ENCODE data around the gene LSS.

Gene LSS

GRCh38 chr21:46165098-46165497 is 63.5 kb downstream of the LSS start:
- DNase-seq: no peak

GRCh38 chr21:46163380-46163779 is 65.2 kb downstream of the LSS start:
- DNase-seq: no peak

GRCh38 chr21:46161633-46162592 is 66.7 kb downstream of the LSS start:
- DNase-seq: no peak

DNA sequence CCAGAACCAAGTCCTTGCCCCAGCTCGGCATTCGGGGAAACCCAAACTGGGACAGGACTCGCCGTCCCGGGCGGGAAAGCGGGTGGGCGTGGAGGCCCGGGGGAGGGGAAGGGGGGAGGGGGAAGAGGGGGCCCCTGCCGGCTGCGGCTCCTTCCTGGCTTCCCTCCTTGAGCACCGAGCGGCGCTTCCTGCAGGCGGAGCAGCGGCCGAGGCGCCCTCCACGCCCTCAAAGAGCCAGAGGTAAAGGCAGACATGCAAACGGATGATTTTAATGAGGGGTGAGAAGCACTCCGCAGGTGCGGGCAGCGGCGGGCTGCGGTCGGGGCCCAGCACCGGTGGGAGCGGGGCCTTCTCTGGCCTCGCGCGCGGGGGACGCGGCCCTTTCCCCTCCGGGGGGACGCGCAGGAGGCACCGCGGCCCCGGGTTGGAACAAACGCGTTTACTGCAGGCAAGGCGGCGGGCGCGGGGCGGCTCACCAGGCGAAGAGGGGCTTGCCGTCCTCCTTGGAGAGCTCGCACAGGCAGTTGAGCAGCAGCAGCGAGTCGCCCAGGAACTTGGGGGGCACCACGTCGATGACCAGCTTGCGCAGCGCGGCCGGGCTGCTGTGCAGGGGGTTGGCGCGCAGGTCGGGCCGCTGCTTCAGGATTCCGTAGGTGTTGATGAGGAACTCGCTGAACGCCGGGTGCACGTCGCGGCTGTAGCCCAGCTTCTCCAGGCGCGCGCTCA is 67.5 kb downstream of the LSS start:
- no peak for DNase-seq

- DNase-seq: no peak
Observed at GRCh38 chr21:46160657-46160906, 68.0 kb downstream of the LSS start.

GRCh38 chr21:46159841-46160656 is 68.5 kb downstream of the LSS start:
- no peak for DNase-seq

- no peak for DNase-seq
Observed at GRCh38 chr21:46159390-46159789, 69.2 kb downstream of the LSS start.

- DNase-seq: no peak
Observed at GRCh38 chr21:46158666-46159300, 69.8 kb downstream of the LSS start.

GRCh38 chr21:46157987-46158451 is 70.6 kb downstream of the LSS start:
- DNase-seq: no peak

GRCh38 chr21:46157396-46157986 is 71.1 kb downstream of the LSS start:
- no peak for DNase-seq

DNA sequence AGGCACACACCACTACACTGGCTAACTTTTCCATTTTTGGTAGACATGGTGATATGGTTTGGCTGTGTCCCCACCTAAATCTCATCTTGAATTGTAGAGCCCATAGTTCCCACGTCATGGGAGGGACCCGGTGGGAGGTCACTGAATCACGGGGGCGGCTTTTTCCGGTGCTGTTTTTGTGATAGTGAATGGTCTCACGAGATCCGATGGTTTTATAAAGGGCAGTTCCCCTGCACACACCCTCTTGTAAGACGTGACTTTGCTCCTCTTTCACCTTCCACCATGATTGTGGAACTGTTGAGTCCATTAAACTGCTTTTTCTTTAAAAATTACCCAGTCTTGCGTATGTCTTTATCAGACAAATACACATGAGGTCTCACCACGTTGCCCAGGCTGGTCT is 71.9 kb downstream of the LSS start:
- DNase-seq: no peak

DNA sequence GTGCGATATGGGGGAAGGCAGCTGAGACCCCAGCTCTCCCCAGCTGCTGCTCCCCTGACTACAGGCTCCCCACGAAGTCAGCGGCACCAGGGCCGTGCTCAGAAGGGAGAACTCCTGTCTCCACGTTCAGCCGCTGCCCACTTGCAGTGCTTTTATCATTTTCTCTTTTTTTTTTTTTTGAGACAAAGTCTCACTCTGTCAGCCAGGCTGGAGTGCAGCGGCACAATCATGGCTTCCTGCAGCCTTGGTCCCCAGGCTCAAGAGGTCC is 72.3 kb downstream of the LSS start:
- no peak for DNase-seq

DNA sequence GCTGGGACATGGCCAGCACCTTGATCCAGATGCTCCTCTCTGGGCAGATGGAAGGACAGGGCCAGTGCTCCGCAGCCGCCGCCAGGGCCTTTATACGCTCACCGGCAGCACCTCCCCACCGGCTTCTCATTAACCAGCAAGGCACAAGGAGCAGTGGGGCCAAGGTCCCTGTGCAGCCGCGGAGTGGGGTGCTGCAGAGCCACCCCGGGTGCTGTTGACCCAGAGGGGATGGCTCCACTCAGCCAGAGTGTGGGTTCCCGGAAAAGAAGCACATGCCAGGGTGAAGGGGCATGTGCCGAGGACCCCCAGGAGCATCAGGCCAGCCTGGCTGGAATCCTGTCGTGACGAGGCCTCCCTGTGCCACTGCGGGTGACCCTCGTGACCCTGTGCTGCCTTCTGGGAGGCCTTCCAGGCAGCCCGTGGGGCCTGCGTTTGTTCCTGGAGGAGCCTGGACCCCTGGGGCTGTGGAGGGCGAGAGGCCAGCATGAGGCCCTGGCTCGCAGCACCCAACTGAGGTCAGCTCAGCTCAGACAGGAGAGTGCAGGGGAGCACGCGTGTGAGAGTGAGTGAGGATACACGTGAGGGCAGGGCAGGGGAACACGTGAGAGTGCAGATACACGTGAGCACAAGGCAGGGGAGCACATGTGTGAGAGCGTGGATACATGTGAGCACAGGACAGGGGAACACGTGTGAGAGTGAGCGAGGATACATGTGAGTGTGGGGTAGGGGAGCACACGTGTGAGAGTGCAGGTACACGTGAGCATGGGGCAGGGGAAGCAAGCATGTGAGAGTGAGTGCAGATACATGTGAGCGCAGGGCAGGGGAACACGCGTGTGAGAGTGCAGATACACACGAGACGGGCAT is 72.8 kb downstream of the LSS start, which contains the start of gene FTCD:
FTCD (minus strand) TSS at position 66 of the 864 bp plus-strand sequence; CDS start at position 10, 56 bp downstream.
- no peak for DNase-seq

DNA sequence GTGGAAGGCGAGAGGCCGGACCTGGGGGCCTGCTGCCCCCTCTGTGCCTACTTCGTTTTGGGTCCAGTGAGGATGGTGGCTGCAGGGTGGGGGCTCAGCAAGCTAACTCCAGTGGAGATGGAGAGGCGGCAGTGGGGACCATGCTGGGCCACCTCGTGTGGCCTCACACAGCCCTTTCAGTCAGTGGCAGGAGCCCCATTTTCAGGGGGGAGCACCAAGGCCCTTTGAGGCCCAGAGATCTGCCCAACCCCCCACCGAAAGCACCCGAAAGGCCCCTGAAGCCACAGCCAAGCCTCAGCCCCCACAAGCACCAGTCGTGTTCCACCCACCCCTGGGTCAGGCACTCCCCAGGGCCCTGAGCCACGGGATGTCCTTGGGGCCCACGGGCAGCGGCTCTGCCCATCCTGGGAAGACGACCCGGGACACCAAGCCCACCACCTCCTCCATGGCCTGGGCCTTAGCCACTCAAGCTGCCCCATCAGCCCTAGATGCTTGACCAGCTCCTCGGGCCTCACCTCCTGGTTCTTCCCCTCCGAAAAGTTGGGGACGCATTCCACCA is 73.5 kb downstream of the LSS start:
- no peak for DNase-seq

DNA sequence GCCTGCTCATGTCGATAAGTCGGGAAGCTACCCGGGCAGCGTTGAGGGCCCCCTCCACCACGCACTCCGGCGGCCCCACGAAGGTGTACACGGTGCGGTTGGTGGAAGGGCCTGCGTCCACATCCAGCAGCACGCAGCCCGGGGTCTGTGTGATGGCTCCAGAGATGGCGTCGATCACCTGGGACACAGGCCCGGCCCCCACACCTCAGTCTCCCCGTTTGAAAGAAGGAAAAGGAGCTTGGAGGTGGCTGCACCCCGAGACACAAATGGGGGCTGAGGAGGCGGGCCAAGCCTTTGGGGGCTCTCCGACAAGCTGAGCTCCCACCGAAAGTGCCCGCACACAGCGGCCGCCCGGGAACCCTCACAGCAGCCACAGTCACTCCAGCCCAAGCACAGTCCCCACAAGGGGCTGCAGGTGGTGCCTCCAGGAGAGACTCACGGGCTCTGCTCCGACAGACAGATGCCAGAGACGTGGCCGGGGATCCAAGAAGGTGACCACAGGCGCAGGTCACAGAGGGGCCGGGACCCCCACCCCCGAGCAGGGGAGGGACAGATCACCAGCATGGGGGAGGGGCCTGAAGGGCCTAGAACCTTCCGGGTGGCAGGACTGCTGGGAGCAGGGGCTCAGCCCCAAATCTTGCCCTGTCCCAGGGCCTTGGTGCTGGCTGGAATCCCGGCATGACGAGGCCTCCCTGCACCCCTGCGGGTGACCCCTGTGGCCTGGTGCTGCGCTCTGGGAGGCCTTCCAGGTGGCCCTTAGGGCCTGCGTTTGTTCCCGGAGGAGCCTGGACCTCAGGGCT is 74.2 kb downstream of the LSS start:
- DNase-seq: no peak

DNA sequence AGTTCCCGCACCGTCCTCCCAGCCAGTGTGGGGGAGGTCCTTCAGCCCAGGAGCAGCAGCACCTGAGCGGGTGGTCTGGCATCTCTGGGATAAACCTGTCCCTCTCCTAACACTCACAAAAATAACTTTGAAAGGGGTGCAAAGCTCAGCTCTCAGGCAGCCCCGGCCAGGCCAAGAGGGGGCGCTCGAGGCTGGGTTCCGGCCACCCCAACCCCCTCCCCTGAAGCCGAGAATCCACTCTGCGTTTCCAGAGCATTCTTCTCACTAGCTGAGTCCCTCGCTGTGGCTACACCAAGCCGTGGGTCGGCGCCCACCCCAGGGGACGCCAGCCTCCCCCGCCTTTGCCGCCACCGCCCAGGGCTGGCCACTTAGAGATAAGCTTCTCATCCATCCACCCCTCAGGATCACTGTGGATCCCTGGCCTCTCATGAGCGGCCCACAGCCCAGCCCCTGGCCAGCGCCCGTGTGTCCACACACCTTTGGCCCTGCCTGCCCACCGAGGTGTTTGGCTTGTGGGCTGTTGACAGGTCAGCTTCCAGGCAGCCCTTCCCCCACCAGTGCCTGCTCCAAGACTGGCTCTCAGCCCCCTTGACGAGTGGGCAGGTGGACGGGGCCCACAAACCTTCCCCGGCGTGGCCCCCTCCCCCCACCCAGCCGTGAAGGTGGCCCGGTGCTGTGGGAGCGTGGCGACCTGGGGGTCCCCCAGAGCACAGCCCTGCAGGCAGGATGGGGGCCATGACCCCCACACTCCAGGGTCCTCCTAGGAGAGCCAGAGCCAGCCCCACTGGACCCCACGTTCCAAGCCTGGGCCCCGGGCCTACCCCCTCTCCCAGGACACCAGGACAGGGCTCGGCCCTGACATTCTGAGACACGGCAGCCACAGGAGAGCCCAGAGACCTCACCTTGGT is 75.1 kb downstream of the LSS start:
- DNase-seq: no peak

DNA sequence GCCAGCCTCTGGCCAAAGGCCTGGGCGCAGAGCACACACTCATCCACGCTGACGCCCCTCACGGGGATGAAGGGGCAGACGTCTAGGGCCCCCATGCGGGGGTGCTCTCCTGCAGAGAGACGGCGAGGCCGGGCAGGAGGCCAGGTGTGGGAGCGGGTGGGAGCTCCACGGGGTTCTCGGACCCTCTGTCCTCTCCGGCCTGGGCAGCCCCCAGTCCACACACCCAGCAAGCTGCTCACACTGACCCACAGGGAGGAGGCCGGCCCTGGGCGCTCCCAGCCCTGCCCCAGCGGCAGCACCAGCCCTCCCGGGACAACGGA is 75.7 kb downstream of the LSS start:
- DNase-seq: no peak

DNA sequence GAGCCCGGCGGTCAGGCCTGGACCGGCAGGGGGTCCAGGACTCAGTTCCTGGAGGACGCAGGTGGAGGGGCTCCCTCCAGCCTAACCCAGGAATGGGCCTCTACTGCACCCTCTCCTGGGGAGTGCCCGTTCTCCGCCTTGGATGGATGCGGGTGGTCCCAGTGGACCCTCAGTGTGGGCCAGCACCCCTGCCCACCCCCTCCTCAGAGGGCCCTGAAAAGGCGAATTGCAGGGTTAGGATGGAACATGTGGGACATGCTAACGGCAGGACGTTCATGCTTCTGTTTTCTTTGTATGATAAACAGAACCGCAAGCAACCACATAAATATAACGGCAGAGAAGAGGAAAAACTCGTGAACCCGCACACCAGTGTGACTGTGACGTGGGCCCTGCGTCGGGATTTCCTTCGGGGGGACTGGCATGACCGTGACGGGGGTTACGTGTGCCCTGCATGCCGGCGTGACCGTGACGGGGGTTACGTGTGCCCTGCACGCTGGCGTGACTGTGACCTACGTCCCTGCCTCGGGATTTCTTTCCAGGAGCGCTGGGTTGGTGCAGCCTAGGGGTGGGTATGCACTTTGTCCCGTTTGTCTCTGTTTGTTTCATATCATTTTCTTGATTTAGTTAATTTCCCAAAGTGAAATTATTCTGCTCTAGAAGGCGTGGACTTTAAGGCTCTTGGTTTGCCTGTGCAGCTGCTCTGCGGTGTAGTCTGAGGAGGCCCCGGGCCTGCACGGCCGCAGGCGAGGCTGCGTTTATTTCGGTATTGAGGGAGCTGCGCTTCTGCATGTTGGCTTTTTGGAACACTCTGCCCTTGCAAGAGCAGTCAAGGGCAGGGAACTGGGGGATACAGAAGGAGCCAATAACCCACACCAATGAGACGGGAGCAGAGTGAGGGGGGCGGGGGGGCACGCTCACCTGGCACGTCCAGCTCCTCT is 76.3 kb downstream of the LSS start:
- DNase-seq: no peak

Data from NCI-H748 treated with DMSO at 0.1 percent for 48 hours (cell line).